ENCODE results near the gene CD28.

The CD28 gene

GRCh38 chr2:203719456-203720410 lies 13.3 kb downstream of the CD28 start:
- DNase-seq: no peak

GRCh38 chr2:203720915-203721672 lies 14.7 kb downstream of the CD28 start:
- no peak for DNase-seq

GRCh38 chr2:203721781-203722300 lies 15.4 kb downstream of the CD28 start:
- DNase-seq: no peak

- no peak for DNase-seq
Observed at GRCh38 chr2:203722411-203722810, 16.0 kb downstream of the CD28 start.

GRCh38 chr2:203728321-203728720 lies 21.9 kb downstream of the CD28 start:
- no peak for DNase-seq

GRCh38 chr2:203730076-203730729 lies 23.8 kb downstream of the CD28 start:
- DNase-seq: no peak

GRCh38 chr2:203730883-203731282 lies 24.4 kb downstream of the CD28 start:
- DNase-seq: no peak

GRCh38 chr2:203732092-203732952 lies 25.9 kb downstream of the CD28 start:
- no peak for DNase-seq

- no peak for DNase-seq
Observed at GRCh38 chr2:203732953-203733510, 26.6 kb downstream of the CD28 start.

- DNase-seq: no peak
Observed at GRCh38 chr2:203733684-203734083, 27.2 kb downstream of the CD28 start.

GRCh38 chr2:203734276-203734983 lies 28.0 kb downstream of the CD28 start:
- peak; percentile 50 for DNase-seq

- DNase-seq: no peak
Observed at GRCh38 chr2:203737360-203737759, 30.9 kb downstream of the CD28 start.

GRCh38 chr2:203739351-203739750 lies 32.9 kb downstream of the CD28 start:
- peak; percentile 39 for DNase-seq

GRCh38 chr2:203740871-203741281 lies 34.4 kb downstream of the CD28 start:
- peak; percentile 29 for DNase-seq

- DNase-seq: no peak
Observed at GRCh38 chr2:203741566-203741965, 35.1 kb downstream of the CD28 start.

- DNase-seq: no peak
Observed at GRCh38 chr2:203743441-203743981, 37.1 kb downstream of the CD28 start.

GRCh38 chr2:203744091-203744490 lies 37.7 kb downstream of the CD28 start:
- DNase-seq: no peak

GRCh38 chr2:203745267-203745666 lies 38.8 kb downstream of the CD28 start:
- no peak for DNase-seq

- DNase-seq: no peak
Observed at GRCh38 chr2:203748331-203749126, 42.1 kb downstream of the CD28 start.

All from activated naive CD4-positive, alpha-beta T cell treated with anti-CD3 and anti-CD28 coated beads, Interleukin-2, amount 50 U/mL, for 16 hours (primary cell).